A549 (cell line): Measurements from ENCODE around the gene ITGB8. TPM values are rescaled to one million over a fixed set of nuclear protein-coding genes. Genes with fewer than 3 reads are reported as not detected.

Source experiments
- ATAC-seq, 2 experiments: fragments of 200-7000 bp in 1 of 2; fragments of >200 bp in 1 of 2; cut with Nextera tagmentation in 1 of 2; cut with Tn5 transposase in 1 of 2; 3 replicates each; pipeline versions ENCODE4 v1.8.0 to v1.9.1; 2018 to 2020; ENCODE audit warnings: mild to moderate bottlenecking in 1 of 2, moderate library complexity in 1 of 2
- CTCF ChIA-PET: fragments of 300-600 bp; sonication (Branson Sonifier 250); formaldehyde crosslinking; extraction: SDS; loops from one replicate; lab custom pipeline; 2021; ENCODE audit warnings: antibody characterized with exemption, inconsistent platforms; lab: Yijun Ruan, JAX
- POLR2A ChIA-PET: fragments of 350-600 bp; formaldehyde crosslinking; extraction: SDS; loops from one replicate; lab custom pipeline; 2021; ENCODE audit warnings: antibody characterized with exemption, inconsistent platforms; lab: Yijun Ruan, JAX
- DNase-seq, 2 experiments: peaks; one replicate each; pipeline versions ENCODE4 v3.0.0 to v3.0.0-alpha.2; 2011 to 2016; ENCODE audit warnings: low read depth in 1 of 2, low spot score in 1 of 2
- FAIRE-seq: peaks from 2 replicates; lab custom pipeline; 2011; peaks lifted over from hg19 to GRCh38; lab: Jason Lieb, UNC
- H3K27ac ChIP-seq, 2 experiments: fragments of >200 bp; sonication (Bioruptor Twin); formaldehyde crosslinking; 3 replicates each; pipeline ENCODE4 v1.5.1; 2016 to 2017
- H3K4me1 ChIP-seq: fragments of >200 bp; sonication (Bioruptor Twin); formaldehyde crosslinking; 3 replicates; pipeline ENCODE4 v1.6.1; 2016
- H3K4me2 ChIP-seq: fragments of >200 bp; sonication (Bioruptor Twin); formaldehyde crosslinking; 3 replicates; pipeline ENCODE4 v1.6.1; 2016
- H3K4me3 ChIP-seq: fragments of >200 bp; sonication (Bioruptor Twin); formaldehyde crosslinking; 3 replicates; pipeline ENCODE4 v1.5.1; 2016
- H3K9me3 ChIP-seq: fragments of >200 bp; sonication (Bioruptor Twin); formaldehyde crosslinking; 3 replicates; pipeline ENCODE4 v1.6.1; 2016
- BHLHE40 ChIP-seq: IDR thresholded peaks from 2 replicates; pipeline ENCODE4 v1.6.1; 2012; ENCODE audit warnings: low read depth, low read length, inconsistent platforms
- CBX2 ChIP-seq: fragments of 200-600 bp; sonication (generic); IDR thresholded peaks from 2 replicates; pipeline ENCODE4 v1.6.1; 2016; ENCODE audit warnings: low read depth, mild to moderate bottlenecking, borderline replicate concordance
- CBX8 ChIP-seq: fragments of 200-600 bp; sonication (generic); IDR thresholded peaks from 2 replicates; pipeline ENCODE4 v1.6.1; 2016
- CEBPB ChIP-seq, 2 experiments: fragments of >200 bp in 1 of 2; sonication (Bioruptor Twin) in 1 of 2; formaldehyde crosslinking in 1 of 2; IDR thresholded peaks; 2 replicates each; pipeline ENCODE4 v1.6.1; 2012 to 2016
- EHMT2 ChIP-seq: fragments of 200-600 bp; sonication (generic); IDR thresholded peaks from 2 replicates; pipeline ENCODE4 v1.6.1; 2016; ENCODE audit warnings: antibody characterized with exemption, low read depth, mild to moderate bottlenecking, moderate library complexity
- ELK1 ChIP-seq: fragments of 150-350 bp; IDR thresholded peaks from 2 replicates; pipeline ENCODE4 v1.6.1; 2014; ENCODE audit warnings: low read depth, mild to moderate bottlenecking, low read length
- ESRRA ChIP-seq: fragments of 150-350 bp; IDR thresholded peaks from 2 replicates; pipeline ENCODE4 v1.6.1; 2014; ENCODE audit warnings: mild to moderate bottlenecking, low read length, borderline replicate concordance
- FOSL2 ChIP-seq, 2 experiments: fragments of 450-650 bp in 1 of 2; fragments of >200 bp in 1 of 2; sonication (Bioruptor Twin) in 1 of 2; formaldehyde crosslinking; IDR thresholded peaks; 2 replicates each; pipeline versions ENCODE4 v1.5.0 to v1.6.1; 2016 to 2020; ENCODE audit warnings: mild to moderate bottlenecking in 1 of 2, moderate library complexity in 1 of 2
- GATA3 ChIP-seq: IDR thresholded peaks from 2 replicates; pipeline ENCODE4 v1.6.1; 2012; ENCODE audit warnings: borderline replicate concordance
- HOXB5 ChIP-seq: fragments of 250-450 bp; sonication (Bioruptor Pico); IDR thresholded peaks from 2 replicates; pipeline ENCODE4 v1.5.0; 2020; ENCODE audit warnings: mild to moderate bottlenecking, moderate library complexity
- KDM1A ChIP-seq: fragments of 200-600 bp; sonication (generic); IDR thresholded peaks from 2 replicates; pipeline ENCODE4 v1.6.1; 2016; ENCODE audit warnings: low read depth, mild to moderate bottlenecking
- KDM5A ChIP-seq: fragments of 200-600 bp; sonication (generic); IDR thresholded peaks from 2 replicates; pipeline ENCODE4 v1.6.1; 2016; ENCODE audit warnings: antibody characterized with exemption, mild to moderate bottlenecking
- MAFK ChIP-seq: fragments of 450-650 bp; IDR thresholded peaks from 2 replicates; pipeline ENCODE4 v1.6.1; 2014; ENCODE audit not compliant: partially characterized antibody
- NFE2L2 ChIP-seq: fragments of 150-350 bp; conservative IDR thresholded peaks from 2 replicates; pipeline ENCODE4 v1.6.1; 2014; ENCODE audit warnings: low read length
- PBX3 ChIP-seq: IDR thresholded peaks from 2 replicates; pipeline ENCODE4 v1.6.1; 2012
- PHF8 ChIP-seq: fragments of 200-600 bp; sonication (generic); IDR thresholded peaks from 2 replicates; pipeline ENCODE4 v1.6.1; 2016; ENCODE audit warnings: low read depth, mild to moderate bottlenecking, antibody characterized with exemption, moderate library complexity, borderline replicate concordance
- RAD21 ChIP-seq, 2 experiments: fragments of >200 bp in 1 of 2; sonication (Bioruptor Twin) in 1 of 2; formaldehyde crosslinking in 1 of 2; IDR thresholded peaks in 1 of 2; conservative IDR thresholded peaks in 1 of 2; 2 replicates in 1 of 2; 3 replicates in 1 of 2; pipeline ENCODE4 v1.6.1; 2012 to 2018; ENCODE audit warnings: inconsistent platforms in 1 of 2
- SMC3 ChIP-seq: fragments of >200 bp; sonication (Bioruptor Twin); formaldehyde crosslinking; IDR thresholded peaks from 3 replicates; pipeline ENCODE4 v1.6.1; 2018; ENCODE audit warnings: inconsistent platforms
- SREBF2 ChIP-seq: fragments of 450-650 bp; IDR thresholded peaks from 2 replicates; pipeline ENCODE4 v1.6.1; 2014; ENCODE audit warnings: mild to moderate bottlenecking, moderate library complexity
- TFCP2L1 ChIP-seq: fragments of 250-450 bp; sonication (Bioruptor Pico); IDR thresholded peaks from 2 replicates; pipeline ENCODE4 v1.5.0; 2021; ENCODE audit warnings: mild to moderate bottlenecking
- ZC3H11A ChIP-seq: fragments of 450-650 bp; IDR thresholded peaks from 2 replicates; pipeline ENCODE4 v1.6.1; 2014; ENCODE audit warnings: antibody characterized with exemption, mild to moderate bottlenecking
- ZSCAN20 ChIP-seq: fragments of 250-450 bp; sonication (Bioruptor Pico); IDR thresholded peaks from 2 replicates; pipeline ENCODE4 v1.8.0; 2022; ENCODE audit warnings: mild to moderate bottlenecking, moderate library complexity
- WGBS: methylation state at CpG from one replicate; pipeline ENCODE4 v1.1.6; 2017; ENCODE audit errors: missing lambda C conversion rate; 5-methylcytosine and 5-hydroxymethylcytosine counted together
- polyA plus RNA-seq, 4 experiments: library from polyadenylated mRNA; depleted of rRNA in 3 of 4; stranded (reverse); fragments of >200 nt; fragmentation: RNase III in 1 of 4; extraction: RNeasy Plus Mini Kit Qiagen cat#74134 plus additional on column Dnase treatment in 1 of 4; gene quantifications; 2 replicates in 3 of 4; 3 replicates in 1 of 4; pipeline ENCODE4 v1.2.3, GENCODE V29; 2011 to 2017

The ITGB8 gene
- polyA plus RNA-seq, 2 of the 4 experiments (the other 2 are of a cell fraction), result 0.39 to 0.67 TPM

DNA sequence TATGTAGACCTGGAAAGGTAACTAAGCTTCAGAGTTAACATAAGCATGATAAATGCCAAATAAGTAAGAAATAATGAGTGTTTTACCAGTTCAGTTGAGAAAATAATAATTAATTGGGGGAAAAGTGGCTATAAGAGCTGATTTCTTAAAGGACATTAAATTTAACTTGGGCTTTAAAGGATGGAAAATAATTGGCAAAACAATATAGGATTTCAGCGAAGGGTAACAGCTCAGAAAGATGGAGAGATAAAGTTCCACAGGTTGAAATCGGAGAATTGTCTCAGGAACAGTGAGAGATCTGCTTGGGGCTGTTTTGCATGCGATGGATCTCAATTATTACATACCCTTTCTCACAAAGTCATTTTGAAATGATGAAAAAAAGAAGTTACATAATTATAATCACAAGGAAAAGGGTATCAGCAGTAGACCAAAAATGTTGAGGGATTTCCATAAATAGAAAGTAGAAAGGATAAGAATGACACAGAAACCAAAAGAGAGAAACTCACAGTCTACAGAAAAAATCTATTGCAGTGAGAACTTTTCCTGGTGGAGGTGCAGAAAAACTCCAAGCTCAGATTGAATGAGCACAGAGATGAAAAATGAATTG, 40.1 kb upstream of the ITGB8 start:
- FAIRE-seq (no peak), DNase-seq (no peak), ATAC-seq (no peak)
- ChIA-PET POLR2A (no interaction called here), CTCF (interaction anchor here (1.4 kb wide), 1 partner anchor 117 kb away, joined by 4 read pairs; no protein-coding TSS in a partner anchor)
- Histone ChIP-seq H3K27ac (no peak overlapping the region), H3K4me2 (no peak overlapping the region), H3K9me3 (peaks cover 4% of the 10 kb centered on the region; the same call in 1 of the 3 replicates), H3K4me3 (no peak overlapping the region), H3K4me1 (no peaks in the 10 kb centered on the region)
- 40% methylated on average over 3 of the region's 3 CpGs for WGBS
- TF ChIP-seq NFE2L2 (no peak), ELK1 (no peak), SMC3 (no peak), CBX2 (no peak), TFCP2L1 (CRISPR knock-in tag) (no peak), CBX8 (no peak), KDM1A (no peak), EHMT2 (no peak), KDM5A (no peak), BHLHE40 (no peak), MAFK (no peak), FOSL2 (IDR thresholded peaks at IDR 0.05) (no peak), FOSL2 (CRISPR knock-in tag; IDR thresholded peaks at IDR 0.05) (no peak), RAD21 (conservative IDR thresholded peaks at IDR 0.05 in 1 of 2, IDR thresholded peaks at IDR 0.05 in 1 of 2) (no peak), HOXB5 (CRISPR knock-in tag) (no peak), PHF8 (no peak), SREBF2 (no peak)

GRCh38 chr7:20293336-20293735, 37.4 kb upstream of the ITGB8 start:
- CTCF ChIA-PET, result no interaction called here
- H3K9me3 ChIP-seq, result peaks cover 4% of the 10 kb centered on the region; the same call in 1 of the 3 replicates
- no peak for ATAC-seq

GRCh38 chr7:20296444-20296843, 34.3 kb upstream of the ITGB8 start:
- H3K4me2 ChIP-seq, result peak overlapping the region; percentile 17; the same call in 2 of the 3 replicates
- WGBS, result 33% methylated on average over 3 of the region's 3 CpGs
- FAIRE-seq (no peak), ATAC-seq (peak in 1 of 2 experiments; percentile 60; a peak in 2 of 6 replicates)
- H3K27ac ChIP-seq, result no peak overlapping the region
- peaks cover 4% of the 10 kb centered on the region; the same call in 1 of the 3 replicates for H3K9me3 ChIP-seq
- peak; percentile 34; the same call in 1 of the 2 replicates for TF ChIP-seq GATA3
- TF ChIP-seq KDM1A, result no peak
- TF ChIP-seq, all 56 proteins: peak for 1
- ChIA-PET POLR2A (no interaction called here), CTCF (no interaction called here)
- no peak overlapping the region for H3K4me3 ChIP-seq
- H3K4me1 ChIP-seq, result peaks cover 3% of the 10 kb centered on the region; the same call in 1 of the 3 replicates
- DNase-seq, result no peak

More at GRCh38 chr7:20293336-20293735, 37.4 kb upstream of the ITGB8 start:
- Histone ChIP-seq H3K4me2 (no peak overlapping the region), H3K27ac (no peak overlapping the region)
- WGBS, result 70% methylated on average over 3 of the region's 3 CpGs
- no peak for DNase-seq
- POLR2A ChIA-PET, result no interaction called here
- TF ChIP-seq ZC3H11A (no peak), CBX2 (no peak), ESRRA (no peak), PHF8 (no peak), MAFK (no peak), BHLHE40 (no peak), SREBF2 (no peak), PBX3 (no peak), ZSCAN20 (CRISPR knock-in tag) (no peak), NFE2L2 (no peak), CEBPB (IDR thresholded peaks at IDR 0.05) (no peak)
- TF ChIP-seq, all 56 proteins: peak for 0
- no peaks in the 10 kb centered on the region for H3K4me1 ChIP-seq
- H3K4me3 ChIP-seq, result no peak overlapping the region
- no peak for FAIRE-seq
